GM04504 (cell line): Measurements from ENCODE around the gene GPR33.
"Not testable (repeated sequence)": the region's sequence is repeated elsewhere in the genome, so short reads cannot be mapped to it uniquely, and the experiment has no call there.

Experiments
- DNase-seq: peaks from one replicate; pipeline ENCODE4 v3.0.0-alpha.2; 2012; ENCODE audit warnings: low read depth

The GPR33 gene

GRCh38 chr14:31457665-31458659 is 29.9 kb downstream of the GPR33 start:
- no peak for DNase-seq

- DNase-seq = peak; percentile 89
Measured at GRCh38 chr14:31456841-31457664, 30.8 kb downstream of the GPR33 start, which contains the start of gene DTD2. DTD2 (minus strand) TSS chr14:31457506; CDS start chr14:31457393, 113 bp downstream.

- DNase-seq = peak; percentile 31
Measured at GRCh38 chr14:31449971-31450610, 37.7 kb downstream of the GPR33 start.

- no peak for DNase-seq
Measured at GRCh38 chr14:31449136-31449535, 38.7 kb downstream of the GPR33 start.

- DNase-seq = no peak
Measured at GRCh38 chr14:31445703-31446102, 42.1 kb downstream of the GPR33 start.

- DNase-seq = no peak
Measured at GRCh38 chr14:31442284-31442683, 45.6 kb downstream of the GPR33 start.

- DNase-seq = no peak
Measured at GRCh38 chr14:31441273-31442111, 46.3 kb downstream of the GPR33 start.

- no peak for DNase-seq
Measured at GRCh38 chr14:31440280-31440679, 47.6 kb downstream of the GPR33 start.

- DNase-seq = no peak
Measured at GRCh38 chr14:31439561-31439960, 48.3 kb downstream of the GPR33 start.

- not testable (repeated sequence) for DNase-seq
Measured at GRCh38 chr14:31437045-31437691, 50.7 kb downstream of the GPR33 start.

GRCh38 chr14:31435276-31435675 is 52.6 kb downstream of the GPR33 start:
- peak; percentile 87 for DNase-seq
